HT-29 (cell line): ENCODE results near the gene CCR6. TPM values are rescaled to one million over a fixed set of nuclear protein-coding genes. Genes with fewer than 3 reads are reported as not detected.
"Not testable (repeated sequence)": the region's sequence is repeated elsewhere in the genome, so short reads cannot be mapped to it uniquely, and the experiment has no call there.

Source experiments
- DNase-seq: peaks from one replicate; pipeline ENCODE4 v3.0.0-alpha.2; 2015; ENCODE audit warnings: low spot score
- total RNA-seq: library from RNA; depleted of rRNA; stranded (reverse); fragments of >200 nt; shearing (Covaris generic); gene quantifications from 2 replicates; pipeline ENCODE4 v1.2.3, GENCODE V29; 2014; rRNA removed

CCR6 gene
- 0.05 TPM in 1 of 2 replicates, not detected in the other for total RNA-seq

- DNase-seq = peak; percentile 10
Measured at GRCh38 chr6:167122827-167123657, at the start of gene CCR6. Gene CCR6, plus strand, starts transcription at chr6:167123096. Its CDS starts 13,039 bp downstream, at chr6:167136135.

GRCh38 chr6:167073679-167074274, 49.1 kb upstream of the CCR6 start:
- DNase-seq = no peak

DNA sequence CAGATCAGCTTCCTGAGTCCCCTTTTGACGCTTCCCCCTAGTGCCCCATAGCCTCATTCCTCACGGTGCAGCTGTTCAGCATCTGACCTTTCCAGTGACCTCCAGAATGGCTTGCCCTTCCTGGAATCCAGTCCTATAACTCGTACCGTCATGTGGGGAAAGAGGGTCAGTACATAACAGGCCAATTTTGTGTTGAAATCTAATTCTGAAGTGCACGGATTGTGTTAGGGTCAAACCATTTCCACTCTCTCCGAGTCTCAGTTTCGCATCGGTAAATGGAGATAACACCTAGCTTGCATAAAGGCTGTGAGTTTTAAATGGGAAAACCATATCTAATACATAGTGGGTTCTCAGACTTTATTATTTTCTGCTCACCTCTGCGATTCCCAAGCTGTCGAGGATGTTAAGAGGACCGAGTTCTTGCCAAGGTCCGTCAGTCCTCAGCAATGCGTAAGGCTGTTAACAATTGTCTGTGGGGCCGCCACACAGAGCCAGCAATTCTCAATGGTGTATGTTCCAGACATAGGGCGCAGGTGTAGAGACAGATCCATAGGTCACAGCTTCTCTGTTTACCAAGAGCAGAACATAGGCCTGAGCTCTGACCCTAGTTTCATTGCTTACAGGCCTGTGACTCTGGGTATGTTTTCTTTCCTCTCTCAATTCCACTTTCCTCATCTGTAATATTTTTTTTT, 45.5 kb upstream of the CCR6 start:
- DNase-seq = no peak

DNA sequence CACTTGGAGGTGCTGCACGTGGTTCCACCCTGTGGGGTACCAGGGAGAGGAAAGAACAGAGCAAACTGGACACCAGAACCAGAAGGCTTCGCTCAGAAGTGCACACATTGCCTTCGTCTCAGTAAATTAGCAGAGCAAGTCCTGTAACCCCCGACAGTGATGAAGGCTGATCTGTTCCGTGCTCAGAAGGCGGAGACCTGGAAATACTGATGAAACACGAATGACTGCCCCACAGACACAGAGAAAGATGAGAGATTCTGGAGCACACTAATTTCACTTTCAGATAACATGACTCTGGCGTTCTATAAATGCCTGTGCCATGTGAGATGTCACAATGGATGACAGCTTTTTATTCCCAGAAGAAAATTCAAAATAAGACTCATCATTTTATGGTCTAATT, 44.2 kb upstream of the CCR6 start:
- no peak for DNase-seq

GRCh38 chr6:167079853-167080297, 43.0 kb upstream of the CCR6 start:
- DNase-seq = no peak

DNA sequence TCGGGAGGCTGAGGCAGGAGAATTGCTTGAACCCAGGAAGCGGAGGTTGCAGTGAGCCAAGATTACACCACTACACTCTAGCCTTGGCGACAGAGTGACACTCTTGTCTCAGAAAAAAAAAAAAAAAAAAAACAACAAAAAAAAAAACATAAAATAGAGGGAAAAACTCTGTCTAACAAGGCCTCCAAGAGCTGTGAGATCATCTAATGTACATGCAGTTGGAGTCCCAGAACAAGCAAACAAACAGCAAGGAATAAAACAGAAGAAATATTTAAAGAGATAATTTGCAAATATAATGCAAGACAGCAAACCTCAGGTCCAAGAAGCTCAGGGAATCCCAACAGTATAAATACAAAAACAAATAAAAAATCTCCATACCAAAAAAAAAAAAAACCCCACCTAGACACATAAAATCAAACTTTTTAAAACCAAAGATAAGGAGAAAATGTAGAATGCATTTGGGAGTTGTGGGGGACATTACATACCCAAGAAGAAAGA, 35.0 kb upstream of the CCR6 start:
- DNase-seq = no peak

DNA sequence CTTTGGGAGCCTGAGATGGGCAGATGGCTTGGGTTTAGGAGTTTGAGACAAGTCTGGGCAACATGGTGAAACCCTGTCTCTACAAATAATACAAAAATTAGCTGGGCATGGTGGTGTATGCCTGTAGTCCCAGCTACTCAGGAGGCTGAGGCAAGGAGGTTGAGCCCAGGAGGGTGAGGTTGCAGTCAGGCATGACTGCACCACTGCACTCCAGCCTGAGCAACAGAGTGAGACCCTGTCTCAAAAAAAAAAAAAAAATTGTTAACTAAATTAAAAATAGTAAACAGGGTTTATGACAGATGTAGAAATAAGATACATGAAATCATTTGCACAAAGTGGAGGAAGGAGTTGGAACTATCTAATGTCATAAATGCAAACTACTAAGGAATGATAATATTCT, 34.2 kb upstream of the CCR6 start:
- not testable (repeated sequence) for DNase-seq

GRCh38 chr6:167089243-167090142, 33.4 kb upstream of the CCR6 start:
- DNase-seq = no peak

DNA sequence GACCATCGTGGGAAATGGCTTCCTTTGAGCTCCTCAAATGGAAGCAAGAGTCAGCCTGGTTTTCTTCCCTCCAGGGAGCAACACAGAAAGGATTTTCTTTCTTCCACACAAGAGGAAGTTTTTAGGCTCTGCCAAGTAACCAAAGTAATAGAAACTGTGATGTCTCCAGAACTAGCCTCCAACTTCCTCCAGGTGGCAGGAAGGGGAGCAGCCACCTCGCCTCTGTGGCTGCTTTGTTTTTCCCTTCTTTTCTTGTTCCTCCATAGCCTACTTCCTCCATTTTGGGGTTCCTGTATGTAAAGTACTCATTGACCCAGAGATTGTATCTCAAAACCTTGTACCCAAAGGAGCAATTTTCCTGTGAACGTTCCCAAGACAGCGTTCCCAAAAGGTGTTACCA, 32.7 kb upstream of the CCR6 start:
- DNase-seq = no peak

DNA sequence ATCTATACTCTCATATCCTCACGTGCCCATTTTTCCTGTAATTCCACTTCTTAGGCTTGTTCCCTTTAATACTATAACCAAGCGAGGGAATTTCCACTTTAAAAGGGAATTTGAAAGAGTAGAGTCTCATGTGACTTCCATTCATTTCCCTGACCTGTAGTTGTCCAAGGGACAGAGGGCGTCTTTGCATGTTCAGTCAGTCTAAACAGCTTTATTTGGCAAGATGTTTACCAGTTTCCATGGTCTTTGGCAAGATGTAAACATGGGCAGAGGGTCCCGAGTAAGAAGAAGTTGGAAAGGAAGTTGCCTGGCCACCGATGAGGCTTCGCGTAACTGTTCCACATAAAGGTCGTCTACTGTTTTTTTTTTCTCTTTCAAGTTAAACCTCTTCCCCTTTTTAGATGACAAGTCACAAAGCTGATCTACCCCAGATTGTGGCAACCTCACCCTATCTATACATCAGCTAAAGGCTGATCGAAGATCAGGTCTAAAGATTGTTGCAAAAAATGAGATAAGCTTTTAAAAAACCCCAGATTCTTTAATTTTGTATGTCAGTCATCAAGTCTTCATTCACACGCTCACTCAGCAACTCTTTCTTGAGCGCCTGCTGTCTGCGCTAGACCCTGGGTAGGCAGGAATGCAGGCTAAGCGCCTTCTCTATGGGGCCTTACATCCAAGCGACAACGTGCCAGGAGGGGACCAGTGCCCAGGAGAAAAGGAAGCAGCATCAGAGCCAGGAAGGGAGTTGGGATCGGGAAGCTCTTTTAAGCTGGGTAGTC, 31.7 kb upstream of the CCR6 start:
- no peak for DNase-seq

GRCh38 chr6:167091805-167092107, 31.1 kb upstream of the CCR6 start:
- DNase-seq = no peak

DNA sequence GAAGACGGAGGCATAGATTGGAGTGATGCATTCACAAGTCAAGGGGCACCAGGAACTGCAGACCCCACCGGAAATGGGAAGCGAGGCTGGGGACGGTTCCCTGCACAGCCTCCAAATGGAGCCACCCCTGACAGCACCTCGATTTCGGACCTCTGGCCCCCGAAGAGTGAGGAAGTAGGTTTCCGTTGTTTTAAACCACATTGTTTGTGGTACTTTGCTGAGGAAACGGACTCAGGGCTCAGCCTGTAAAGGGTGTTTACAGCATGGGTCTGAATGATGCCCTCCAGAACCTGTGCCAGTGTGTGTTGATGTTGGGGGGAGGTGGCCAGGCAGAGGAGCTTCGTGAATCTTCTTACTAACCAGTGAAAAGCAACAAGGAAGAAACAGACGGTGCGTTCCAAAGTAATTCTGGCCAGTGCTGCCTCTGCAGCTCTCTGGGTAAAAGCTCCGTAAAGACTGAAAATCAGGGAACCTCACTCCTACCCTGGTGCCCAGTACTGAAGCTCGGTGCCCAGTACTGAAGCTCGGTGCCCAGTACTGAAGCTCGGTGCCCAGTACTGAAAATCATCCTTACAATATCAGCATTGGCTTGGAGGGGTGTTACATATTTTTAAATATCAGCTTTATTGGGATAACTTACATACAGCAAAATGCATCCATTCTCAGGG, 30.1 kb upstream of the CCR6 start:
- DNase-seq = no peak

DNA sequence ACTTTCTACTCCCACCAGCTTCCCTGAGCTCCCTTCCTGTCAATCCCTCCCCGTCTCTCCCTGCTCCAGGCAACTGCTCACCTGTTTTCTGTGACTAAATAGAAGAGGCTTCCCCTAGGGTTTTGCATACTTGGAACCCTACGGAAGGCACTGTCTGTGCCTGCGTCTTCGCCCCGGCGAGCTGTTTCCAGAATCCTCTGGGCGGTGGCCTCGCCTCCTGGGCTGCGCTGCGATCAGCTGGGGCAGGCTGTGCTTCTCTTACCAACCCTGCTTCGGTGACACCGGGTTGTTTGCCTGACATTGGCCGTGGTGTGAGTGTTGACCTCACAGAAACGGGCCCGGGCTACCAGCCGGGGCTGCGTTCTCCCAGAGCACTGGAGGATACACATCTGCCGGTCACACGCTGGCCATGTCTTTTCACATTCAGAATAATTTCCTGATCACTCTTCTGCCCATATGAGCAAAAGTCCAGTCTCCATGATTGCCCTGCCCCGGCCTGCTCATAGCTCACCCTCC, 29.4 kb upstream of the CCR6 start:
- no peak for DNase-seq

GRCh38 chr6:167093922-167094432, 28.9 kb upstream of the CCR6 start:
- no peak for DNase-seq

DNA sequence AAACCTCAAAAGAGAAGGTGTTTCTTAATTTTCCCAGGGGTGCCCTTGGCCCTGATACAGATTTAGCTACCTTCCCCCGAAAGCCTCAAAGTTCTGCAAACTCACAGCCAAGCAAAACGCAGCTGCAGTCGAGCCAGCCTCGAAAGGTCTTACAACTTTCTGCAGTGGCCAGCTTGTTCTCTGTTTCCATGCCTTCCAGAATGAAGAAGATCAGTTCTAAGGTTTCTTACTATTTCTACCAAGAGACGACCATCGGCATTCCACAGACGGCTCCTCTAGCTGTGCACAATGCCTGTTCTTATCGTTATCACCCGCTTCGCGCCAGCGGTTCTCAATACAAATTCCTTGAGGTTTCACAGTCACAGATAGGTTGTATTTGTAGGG, 28.5 kb upstream of the CCR6 start:
- DNase-seq = no peak

- no peak for DNase-seq
Measured at GRCh38 chr6:167094820-167095637, 27.9 kb upstream of the CCR6 start.

DNA sequence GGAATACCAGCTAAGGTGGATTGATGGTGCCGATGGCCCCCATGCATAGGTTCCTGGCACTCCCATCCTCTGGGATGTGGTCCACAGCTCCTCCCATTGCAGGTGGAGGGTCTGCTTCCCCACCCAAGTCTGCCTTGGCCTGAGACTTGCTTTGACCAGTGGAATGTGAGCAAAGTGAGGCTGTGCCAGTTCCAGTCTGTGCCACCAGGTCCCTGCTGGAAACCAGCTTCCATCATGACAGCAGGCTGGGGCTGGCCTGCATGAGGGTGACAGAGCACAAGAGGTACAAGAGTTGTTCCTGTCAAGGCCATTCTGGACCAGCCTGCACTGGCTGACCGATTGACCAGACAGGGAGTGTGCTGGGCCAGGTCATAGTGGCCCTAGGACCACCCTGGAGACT, 27.0 kb upstream of the CCR6 start:
- DNase-seq = no peak

DNA sequence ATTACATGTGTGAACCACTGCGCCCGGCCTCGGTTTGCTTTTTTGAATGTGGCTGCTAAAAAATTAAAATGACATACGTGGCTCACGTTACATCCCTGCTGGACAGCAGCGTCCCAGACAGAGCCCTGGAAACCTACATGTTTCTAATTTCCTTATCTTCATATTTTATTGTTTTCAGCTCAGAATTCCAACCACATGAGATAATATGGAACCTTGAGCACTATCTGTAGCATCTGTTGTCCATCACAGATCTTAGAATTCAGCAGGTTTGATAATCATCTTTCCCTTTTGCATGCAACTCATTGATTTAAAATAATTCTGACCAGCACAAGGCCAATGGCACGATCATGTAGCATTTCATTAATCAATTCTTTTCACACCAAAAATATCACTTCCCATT, 25.9 kb upstream of the CCR6 start:
- DNase-seq = no peak

- DNase-seq = no peak
Measured at GRCh38 chr6:167097770-167098169, 25.1 kb upstream of the CCR6 start.
